Endothelial cell of umbilical vein (primary cell): Measurements from ENCODE around the gene TSC22D1. TPM values are rescaled to one million over a fixed set of nuclear protein-coding genes. Genes with fewer than 3 reads are reported as not detected.

ENCODE experiments used
- BruUV-seq: library from RNA; stranded (reverse); fragments of 400-500 nt; replicated peaks from 2 replicates; lab custom pipeline; 2021; lab: Mats Ljungman, UMichigan
- CTCF ChIA-PET: fragments of 300-600, 350-600 bp; sonication (Branson Sonifier 250); formaldehyde crosslinking; loops from one replicate; lab custom pipeline; 2021; ENCODE audit warnings: antibody characterized with exemption, inconsistent platforms; lab: Charles Lee
- POLR2A ChIA-PET: fragments of 300-600, 350-600 bp; sonication (Branson Sonifier 250); formaldehyde crosslinking; loops from one replicate; lab custom pipeline; 2021; ENCODE audit warnings: antibody characterized with exemption, inconsistent platforms; lab: Charles Lee
- DNase-seq: peaks from one replicate; pipeline ENCODE4 v3.0.0-alpha.2; 2011; ENCODE audit warnings: low read depth, low spot score
- FAIRE-seq: peaks from 2 replicates; lab custom pipeline; 2011; peaks lifted over from hg19 to GRCh38; lab: Jason Lieb, UNC
- H2AFZ ChIP-seq: 2 replicates; pipeline ENCODE4 v1.6.0; 2012; ENCODE audit warnings: low read depth, low read length, control low read depth, inconsistent platforms
- H3K27ac ChIP-seq: 2 replicates; pipeline ENCODE4 v1.5.1; 2011; ENCODE audit warnings: low read depth, mild to moderate bottlenecking, control low read depth, low read length, moderate library complexity; ENCODE audit not compliant: insufficient read depth
- H3K27me3 ChIP-seq, 2 experiments: 2 replicates each; pipeline versions ENCODE4 v1.6.0 to v1.6.1; 2011; ENCODE audit warnings: low read length in 2 of 2, mixed read lengths in 1 of 2; ENCODE audit not compliant: control insufficient read depth in 2 of 2, insufficient read depth in 2 of 2
- H3K36me3 ChIP-seq, 2 experiments: 2 replicates in 1 of 2; 3 replicates in 1 of 2; pipeline ENCODE4 v1.5.1; 2011; ENCODE audit warnings: low read length in 2 of 2, mild to moderate bottlenecking in 1 of 2, moderate library complexity in 1 of 2; ENCODE audit not compliant: control insufficient read depth in 2 of 2, insufficient read depth in 2 of 2; ENCODE audit errors: extremely low read depth in 1 of 2
- H3K4me1 ChIP-seq: 3 replicates; pipeline ENCODE4 v1.5.1; 2011; ENCODE audit warnings: mild to moderate bottlenecking, low read length; ENCODE audit not compliant: control insufficient read depth, insufficient read depth; ENCODE audit errors: extremely low read depth
- H3K4me2 ChIP-seq: 2 replicates; pipeline ENCODE4 v1.6.1; 2011; ENCODE audit warnings: low read length, control low read depth, mixed read lengths; ENCODE audit not compliant: insufficient read depth
- H3K4me3 ChIP-seq, 3 experiments: fragments of 200-600 bp in 1 of 3; sonication (generic), shearing (Covaris generic) in 1 of 3; replicated peaks in 1 of 3; 2 replicates each; pipeline ENCODE4 v1.5.1; 2011 to 2016; ENCODE audit warnings: control low read depth in 3 of 3, low read length in 3 of 3, mild to moderate bottlenecking in 2 of 3, inconsistent platforms in 1 of 3, low read depth in 1 of 3, moderate library complexity in 1 of 3; ENCODE audit not compliant: insufficient read depth in 1 of 3
- H3K79me2 ChIP-seq: 2 replicates; pipeline ENCODE4 v1.6.0; 2012; ENCODE audit warnings: low read length, inconsistent platforms; ENCODE audit not compliant: control insufficient read depth, insufficient read depth
- H3K9ac ChIP-seq: replicated peaks from 2 replicates; pipeline ENCODE3; 2011; ENCODE audit warnings: low read length, control low read depth; ENCODE audit not compliant: insufficient read depth; ENCODE audit errors: extremely low read depth
- H3K9me1 ChIP-seq: replicated peaks from 3 replicates; pipeline ENCODE4 v1.6.0; 2011; ENCODE audit warnings: mild to moderate bottlenecking, low read length; ENCODE audit not compliant: control insufficient read depth, insufficient read depth; ENCODE audit errors: extremely low read depth
- H3K9me3 ChIP-seq: replicated peaks from 2 replicates; pipeline ENCODE4 v1.5.1; 2012; ENCODE audit warnings: low read length, inconsistent platforms; ENCODE audit not compliant: control insufficient read depth, insufficient read depth
- H4K20me1 ChIP-seq: replicated peaks from 2 replicates; pipeline ENCODE3; 2011; ENCODE audit warnings: mild to moderate bottlenecking, low read length; ENCODE audit not compliant: control insufficient read depth, insufficient read depth; ENCODE audit errors: extremely low read depth
- CTCF ChIP-seq, 2 donors: IDR thresholded peaks; 1 replicate in 1 of 2; 2 replicates in 1 of 2; pipeline ENCODE4 v1.5.1; 2011; ENCODE audit warnings: low read length in 2 of 2, mild to moderate bottlenecking in 2 of 2, moderate library complexity in 2 of 2, control low read depth in 1 of 2, inconsistent platforms in 1 of 2, low read depth in 1 of 2; ENCODE audit not compliant: insufficient read depth in 1 of 2; ENCODE audit errors: extremely low read depth in 1 of 2
- EZH2 ChIP-seq: IDR thresholded peaks from 2 replicates; pipeline ENCODE4 v1.6.1; 2012; ENCODE audit warnings: borderline replicate concordance, low read depth, mild to moderate bottlenecking, moderate library complexity, low read length, inconsistent platforms; ENCODE audit not compliant: severe bottlenecking
- FOS ChIP-seq: IDR thresholded peaks from 2 replicates; pipeline ENCODE4 v1.6.1; 2011; ENCODE audit warnings: mild to moderate bottlenecking, low read length, moderate library complexity, borderline replicate concordance; ENCODE audit not compliant: insufficient read depth
- GATA2 ChIP-seq: IDR thresholded peaks from 2 replicates; pipeline ENCODE4 v1.7.0; 2011; ENCODE audit warnings: low read depth, mild to moderate bottlenecking, moderate library complexity, mixed read lengths, low read length; ENCODE audit not compliant: insufficient read length, insufficient read depth
- JUN ChIP-seq: IDR thresholded peaks from 2 replicates; pipeline ENCODE4 v1.6.1; 2011; ENCODE audit warnings: borderline replicate concordance, low read depth; ENCODE audit not compliant: insufficient read length, insufficient read depth
- MAX ChIP-seq: IDR thresholded peaks from 2 replicates; pipeline ENCODE4 v1.6.1; 2011; ENCODE audit not compliant: insufficient read depth, insufficient read length
- MYC ChIP-seq: IDR thresholded peaks from one replicate; pipeline ENCODE4 v1.6.1; 2011; ENCODE audit warnings: mild to moderate bottlenecking, low read depth, low read length
- POLR2A ChIP-seq: IDR thresholded peaks from 2 replicates; pipeline ENCODE4 v1.6.1; 2012; ENCODE audit warnings: low read depth, mild to moderate bottlenecking, control low read depth, low read length
- POLR2AphosphoS5 ChIP-seq: IDR thresholded peaks from 2 replicates; pipeline ENCODE4 v1.6.1; 2012; ENCODE audit warnings: low read depth, mild to moderate bottlenecking, control low read depth, low read length, moderate library complexity; ENCODE audit not compliant: insufficient read depth
- dilution Hi-C: fragments of 300-500 bp; cut with MboI; formaldehyde crosslinking; loops from one replicate; pipeline ENCODE4 v1.15.0; 2019; ENCODE audit warnings: low sequenced_read_pairs; ENCODE audit not compliant: extremely low pct_ligation_motif_present
- intact Hi-C: fragments of 100-400 bp; cut with micrococcal nuclease; formaldehyde crosslinking; loops from one replicate; pipeline ENCODE4 v1.10.0; 2022
- polyA plus RNA-seq, 4 experiments: library from polyadenylated mRNA; depleted of rRNA in 3 of 4; stranded (reverse) in 3 of 4; unstranded in 1 of 4; fragments of >200 nt; gene quantifications; 2 replicates each; pipeline versions ENCODE4 v1.2.1 to v1.2.3, GENCODE V29; 2011 to 2012; ENCODE audit warnings: missing spikeins in 1 of 4
- total RNA-seq: library from RNA; stranded (reverse); gene quantifications from 2 replicates; pipeline ENCODE4 v1.2.3, GENCODE V29; 2021

The TSC22D1 gene
- total and polyA plus RNA-seq, 2 donors (not counting 3 experiments of a cell fraction or from before 2014, with no cell fraction given), result 47.7 to 51.8 TPM

- POLR2A ChIA-PET, result no interaction called here
- H3K4me1 ChIP-seq, result peaks cover 3% of the 10 kb centered on the region
- no peak for TF ChIP-seq POLR2A
- TF ChIP-seq MAX, result no peak
- no peak for TF ChIP-seq JUN
- TF ChIP-seq GATA2, result no peak
- TF ChIP-seq POLR2AphosphoS5, result no peak
- TF ChIP-seq EZH2, result no peak
- TF ChIP-seq CTCF (IDR thresholded peaks at IDR 0.05; ENCODE audit: extremely low read depth in 1 of 2, insufficient read depth in 1 of 2, low read depth in 1 of 2, low read length in 2 of 2), result no peak
- no peak for TF ChIP-seq MYC
- no peak for TF ChIP-seq FOS
- CTCF ChIA-PET, result interaction anchor here (0.9 to 1.1 kb wide), 3 partner anchors 9 to 106 kb away, joined by 3 to 4 read pairs (median 3); no protein-coding TSS in a partner anchor
- H3K9ac ChIP-seq, result no peak overlapping the region
- no TSS peak for BruUV-seq
- dilution Hi-C loops (no loop called here), intact Hi-C loops (no loop called here)
- no peaks in the 10 kb centered on the region for H3K27me3 ChIP-seq
- no peak overlapping the region for H3K4me2 ChIP-seq
- no peaks in the 10 kb centered on the region for H3K36me3 ChIP-seq
- no peak overlapping the region for H3K4me3 ChIP-seq
- FAIRE-seq (no peak), DNase-seq (no peak)
- H3K9me1 ChIP-seq, result no peaks in the 10 kb centered on the region
- H3K79me2 ChIP-seq, result no peaks in the 10 kb centered on the region
- H3K27ac ChIP-seq, result no peak overlapping the region
- peak overlapping the region; percentile 7 for H2AFZ ChIP-seq
- H3K9me3 ChIP-seq, result no peaks in the 10 kb centered on the region
- H4K20me1 ChIP-seq, result no peaks in the 10 kb centered on the region
These were observed 163.7 kb downstream of the TSC22D1 start for GRCh38 chr13:44412346-44412935.
